Adrenal gland (tissue), 5 donors: Measurements from ENCODE around the gene HIGD2A.

Experiments
- CTCF ChIP-seq, 6 experiments: fragments of 450-650 bp in 4 of 6; fragments of 200-600 bp in 2 of 6; sonication (generic) in 1 of 6; IDR thresholded peaks; 1 replicate in 5 of 6; 2 replicates in 1 of 6; pipeline versions ENCODE4 v1.5.1 to v1.8.0; 2016 to 2021; ENCODE audit warnings: antibody characterized with exemption in 6 of 6, mild to moderate bottlenecking in 2 of 6, moderate library complexity in 1 of 6
- POLR2A ChIP-seq, 2 donors: fragments of 450-650 bp; IDR thresholded peaks; one replicate each; pipeline ENCODE4 v1.6.1; 2017; ENCODE audit warnings: antibody characterized with exemption in 2 of 2, mild to moderate bottlenecking in 2 of 2, moderate library complexity in 1 of 2
- donor health status: DM: no; HTN: no; CAD: no.

- TF ChIP-seq CTCF (IDR thresholded peaks at IDR 0.05) (no peak), POLR2A (IDR thresholded peaks at IDR 0.05) (no peak)
These were observed 19.8 kb upstream of the HIGD2A start for GRCh38 chr5:176368726-176369125.
